T-cell (primary cell): ENCODE data around the gene FAM229B. TPM values are rescaled to one million over a fixed set of nuclear protein-coding genes. Genes with fewer than 3 reads are reported as not detected.
"Not testable (repeated sequence)": the region's sequence is repeated elsewhere in the genome, so short reads cannot be mapped to it uniquely, and the experiment has no call there.

ENCODE experiments used
- ATAC-seq, 4 experiments: fragments of 200-7000 bp in 3 of 4; fragments of 150-1000 bp in 1 of 4; cut with Tn5 transposase; replicated peaks in 1 of 4; 1 replicate in 3 of 4; 2 replicates in 1 of 4; pipeline ENCODE4 v1.10.0; 2021; ENCODE audit warnings: moderate library complexity in 3 of 4, mild to moderate bottlenecking in 2 of 4, moderate number of reproducible peaks in 1 of 4
- CTCF ChIA-PET, 2 donors: fragments of 300-600 bp; sonication (Branson Sonifier 250); formaldehyde crosslinking; loops; one replicate each; lab custom pipeline; 2022; ENCODE audit warnings: antibody characterized with exemption in 2 of 2; lab: Charles Lee
- POLR2A ChIA-PET, 2 donors: fragments of 300-600 bp; sonication (Branson Sonifier 250); formaldehyde crosslinking; loops; one replicate each; lab custom pipeline; 2022; ENCODE audit warnings: antibody characterized with exemption in 2 of 2; lab: Charles Lee
- DNase-seq, 35 experiments: peaks; one replicate each; pipeline versions ENCODE4 v3.0.0 to v3.0.0-alpha.2; 2013 to 2023
- H3K27ac ChIP-seq: one replicate; pipeline ENCODE4 v1.5.1; 2013; ENCODE audit warnings: low read length
- H3K27me3 ChIP-seq, 2 experiments: replicated peaks in 1 of 2; 1 replicate in 1 of 2; 2 replicates in 1 of 2; pipeline versions ENCODE4 v1.6.1 to v1.7.0; 2013; ENCODE audit warnings: low read length in 1 of 2, mixed read lengths in 1 of 2; ENCODE audit not compliant: control insufficient read depth in 2 of 2, insufficient read depth in 2 of 2; ENCODE audit errors: extremely low read depth in 1 of 2
- H3K36me3 ChIP-seq, 2 donors: 1 replicate in 1 of 2; 2 replicates in 1 of 2; pipeline versions ENCODE4 v1.6.1 to v1.7.0; 2013; ENCODE audit warnings: low read length in 1 of 2; ENCODE audit not compliant: control insufficient read depth in 2 of 2, insufficient read depth in 1 of 2; ENCODE audit errors: extremely low read depth in 1 of 2
- H3K4me1 ChIP-seq, 2 experiments: 1 replicate in 1 of 2; 2 replicates in 1 of 2; pipeline versions ENCODE4 v1.6.1 to v1.7.0; 2013; ENCODE audit warnings: low read length in 2 of 2, mixed read lengths in 1 of 2; ENCODE audit not compliant: insufficient read depth in 2 of 2, control insufficient read depth in 1 of 2; ENCODE audit errors: extremely low read depth in 1 of 2
- H3K4me3 ChIP-seq, 2 donors: 1 replicate in 1 of 2; 2 replicates in 1 of 2; pipeline versions ENCODE4 v1.5.1 to v1.7.0; 2013; ENCODE audit warnings: mild to moderate bottlenecking in 2 of 2, low read length in 1 of 2, moderate library complexity in 1 of 2; ENCODE audit not compliant: control insufficient read depth in 1 of 2; ENCODE audit errors: extremely low read depth in 1 of 2
- H3K9me3 ChIP-seq: 2 replicates; pipeline ENCODE4 v1.7.0; 2013
- H3K27ac Mint-ChIP-seq, 2 donors: one replicate each; pipeline ENCODE4 v1.8.0; 2020 to 2021; ENCODE audit warnings: mild to moderate bottlenecking in 2 of 2, mixed read lengths in 2 of 2
- H3K27me3 Mint-ChIP-seq, 2 donors: one replicate each; pipeline ENCODE4 v1.8.0; 2021 to 2022; ENCODE audit warnings: mixed read lengths in 2 of 2
- H3K36me3 Mint-ChIP-seq: one replicate; pipeline ENCODE4 v1.8.0; 2021; ENCODE audit warnings: mixed read lengths
- H3K4me1 Mint-ChIP-seq, 3 donors: one replicate each; pipeline ENCODE4 v1.8.0; 2020 to 2022; ENCODE audit warnings: mixed read lengths in 3 of 3, mild to moderate bottlenecking in 1 of 3
- H3K4me3 Mint-ChIP-seq, 3 donors: one replicate each; pipeline ENCODE4 v1.8.0; 2020 to 2022; ENCODE audit warnings: mild to moderate bottlenecking in 3 of 3, mixed read lengths in 3 of 3, moderate library complexity in 3 of 3
- H3K9me3 Mint-ChIP-seq, 3 donors: one replicate each; pipeline ENCODE4 v1.8.0; 2020 to 2022; ENCODE audit warnings: mixed read lengths in 3 of 3
- WGBS: methylation state at CpG from one replicate; pipeline ENCODE4 v1.1.5; 2013; ENCODE audit warnings: missing lambda C conversion rate; ENCODE audit not compliant: insufficient coverage; 5-methylcytosine and 5-hydroxymethylcytosine counted together
- total RNA-seq, 35 experiments: library from RNA in 6 of 35; stranded (reverse) in 6 of 35; fragments of 120-200 nt in 1 of 35; gene quantifications; one replicate each; pipeline versions ENCODE4 v1.2.1 to v1.2.4 and lab custom pipeline; 2013 to 2026

The FAM229B gene
- total RNA-seq, 5 donors from 2014 or later (not counting 1 experiment from before 2014, with no cell fraction given) = 1.2 to 3.7 (median 3.5) TPM

- Mint-ChIP-seq H3K4me3 (no peak overlapping the region), H3K9me3 (no peaks in the 10 kb centered on the region), H3K36me3 (no peaks in the 10 kb centered on the region), H3K27ac (no peak overlapping the region), H3K27me3 (no peaks in the 10 kb centered on the region), H3K4me1 (peaks cover 0 to 2% (median 0%) of the 10 kb centered on the region in 3 donors)
- ChIA-PET CTCF (interaction anchor here in 1 of 2 donors (0.6 kb wide), 1 partner anchor 297 kb away, joined by 7 read pairs; no protein-coding TSS in a partner anchor), POLR2A (no interaction called here)
- Histone ChIP-seq H3K4me1 (no peaks in the 10 kb centered on the region), H3K9me3 (no peaks in the 10 kb centered on the region), H3K36me3 (no peaks in the 10 kb centered on the region), H3K4me3 (no peak overlapping the region), H3K27me3 (peaks cover 0 to 3% of the 10 kb centered on the region in 2 experiments), H3K27ac (no peak overlapping the region)
- 75% methylated on average over 2 of the region's 6 CpGs for WGBS
- no peak for ATAC-seq
- no peak for DNase-seq
Measured at GRCh38 chr6:112049026-112049799, 38.2 kb upstream of the FAM229B start.

GRCh38 chr6:112049996-112050395 is 37.4 kb upstream of the FAM229B start:
- Mint-ChIP-seq H3K27ac (no peak overlapping the region), H3K4me3 (no peak overlapping the region), H3K36me3 (no peaks in the 10 kb centered on the region), H3K27me3 (peaks cover 0 to 2% of the 10 kb centered on the region in 2 donors), H3K9me3 (no peaks in the 10 kb centered on the region), H3K4me1 (no peaks in the 10 kb centered on the region)
- CTCF ChIA-PET = interaction anchor here (0.6 to 1.5 kb wide), 4 partner anchors 9 to 340 kb away, joined by 3 to 9 read pairs (median 5); no protein-coding TSS in a partner anchor
- 92% methylated on average over 6 of the region's 7 CpGs for WGBS
- Histone ChIP-seq H3K27me3 (peaks cover 0 to 3% of the 10 kb centered on the region in 2 experiments), H3K4me1 (no peaks in the 10 kb centered on the region), H3K36me3 (no peaks in the 10 kb centered on the region), H3K9me3 (no peaks in the 10 kb centered on the region), H3K4me3 (no peak overlapping the region), H3K27ac (no peak overlapping the region)
- no peak for ATAC-seq
- POLR2A ChIA-PET = interaction anchor here in 1 of 2 donors (1.2 kb wide), 1 partner anchor 9 kb away, joined by 4 read pairs; no protein-coding TSS in a partner anchor
- DNase-seq = no peak

- no peak for ATAC-seq
- 100% methylated on average over 2 of the region's 5 CpGs for WGBS
- Histone ChIP-seq H3K27me3 (peaks cover 0 to 3% of the 10 kb centered on the region in 2 experiments), H3K9me3 (no peaks in the 10 kb centered on the region), H3K4me1 (no peaks in the 10 kb centered on the region), H3K36me3 (no peaks in the 10 kb centered on the region), H3K4me3 (no peak overlapping the region), H3K27ac (no peak overlapping the region)
- no peak for DNase-seq
- ChIA-PET POLR2A (interaction anchor here in 1 of 2 donors (0.7 to 1.2 kb wide), 2 partner anchors 8 to 9 kb away, joined by 4 read pairs; no protein-coding TSS in a partner anchor), CTCF (interaction anchor here (0.7 to 1.5 kb wide), 3 partner anchors 9 to 340 kb away, joined by 3 to 9 read pairs (median 3); no protein-coding TSS in a partner anchor)
- no peaks in the 10 kb centered on the region for H3K36me3 Mint-ChIP-seq
- no peaks in the 10 kb centered on the region for H3K9me3 Mint-ChIP-seq
- no peaks in the 10 kb centered on the region for H3K4me1 Mint-ChIP-seq
- no peak overlapping the region for H3K4me3 Mint-ChIP-seq
- H3K27me3 Mint-ChIP-seq = peaks cover 0 to 2% of the 10 kb centered on the region in 2 donors
- H3K27ac Mint-ChIP-seq = no peak overlapping the region
Measured at GRCh38 chr6:112050429-112050828, 37.0 kb upstream of the FAM229B start.

- POLR2A ChIA-PET = interaction anchor here (0.5 to 0.7 kb wide), 3 partner anchors 8 to 328 kb away, joined by 3 to 4 read pairs (median 3); no protein-coding TSS in a partner anchor
- not testable (repeated sequence) for H3K4me3 ChIP-seq, H3K9me3 ChIP-seq, H3K27ac ChIP-seq, H3K27me3 ChIP-seq, H3K9me3 Mint-ChIP-seq, ATAC-seq, H3K36me3 ChIP-seq, H3K27me3 Mint-ChIP-seq, H3K36me3 Mint-ChIP-seq, H3K4me1 ChIP-seq, H3K4me1 Mint-ChIP-seq, H3K27ac Mint-ChIP-seq, DNase-seq, H3K4me3 Mint-ChIP-seq
- CTCF ChIA-PET = interaction anchor here in 1 of 2 donors (1.5 kb wide), 1 partner anchor 10 kb away, joined by 9 read pairs; no protein-coding TSS in a partner anchor
- 100% methylated on average over 1 of the region's 4 CpGs for WGBS
Measured at GRCh38 chr6:112051251-112051740, 36.1 kb upstream of the FAM229B start.

DNA sequence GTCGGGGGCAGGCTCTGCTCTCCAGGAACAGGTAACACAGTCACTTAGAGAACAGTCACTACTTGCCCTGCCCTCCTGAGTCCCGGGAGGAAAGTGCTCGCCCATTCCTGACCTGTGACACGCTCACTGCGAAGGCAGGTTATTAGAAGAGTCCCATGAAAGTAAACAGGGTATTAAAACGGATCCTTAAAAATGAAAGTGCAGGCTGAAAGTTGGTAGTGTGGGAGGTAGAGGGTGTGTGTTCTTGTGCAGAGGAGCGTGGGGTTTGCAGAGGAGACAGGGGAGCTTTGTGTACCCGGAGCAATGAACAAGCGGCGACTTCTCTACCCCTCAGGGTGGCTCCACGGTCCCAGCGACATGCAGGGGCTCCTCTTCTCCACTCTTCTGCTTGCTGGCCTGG is 33.4 kb upstream of the FAM229B start, which contains the start of gene CCN6:
Gene CCN6 (plus strand): TSS at position 104 of the 400 bp plus-strand sequence. CDS start 254 bp downstream, at position 358.
- ATAC-seq (no peak), DNase-seq (no peak)
- 89% methylated on average over 9 of the region's 12 CpGs for WGBS
- Mint-ChIP-seq H3K4me1 (no peaks in the 10 kb centered on the region), H3K36me3 (no peaks in the 10 kb centered on the region), H3K9me3 (no peaks in the 10 kb centered on the region), H3K27me3 (peaks cover 0 to 4% of the 10 kb centered on the region in 2 donors), H3K4me3 (no peak within 1 kb of the TSS), H3K27ac (no peak within 1 kb of the TSS)
- POLR2A ChIA-PET = no interaction called here
- CTCF ChIA-PET = no interaction called here
- Histone ChIP-seq H3K4me1 (no peaks in the 10 kb centered on the region), H3K27me3 (peaks cover 0 to 3% of the 10 kb centered on the region in 2 experiments), H3K9me3 (no peaks in the 10 kb centered on the region), H3K4me3 (no peak within 1 kb of the TSS), H3K36me3 (no peaks in the 10 kb centered on the region), H3K27ac (no peak within 1 kb of the TSS)

GRCh38 chr6:112054555-112055190 is 32.7 kb upstream of the FAM229B start:
- Mint-ChIP-seq H3K27me3 (peaks cover 0 to 4% of the 10 kb centered on the region in 2 donors), H3K4me3 (no peak overlapping the region), H3K36me3 (no peaks in the 10 kb centered on the region), H3K9me3 (no peaks in the 10 kb centered on the region), H3K27ac (no peak overlapping the region), H3K4me1 (no peaks in the 10 kb centered on the region)
- H3K4me1 ChIP-seq = no peaks in the 10 kb centered on the region
- H3K9me3 ChIP-seq = no peaks in the 10 kb centered on the region
- no peak overlapping the region for H3K27ac ChIP-seq
- POLR2A ChIA-PET = no interaction called here
- DNase-seq (no peak), ATAC-seq (no peak)
- H3K4me3 ChIP-seq = no peak overlapping the region
- peaks cover 0 to 3% of the 10 kb centered on the region in 2 experiments for H3K27me3 ChIP-seq
- WGBS = 89% methylated on average over 9 of the region's 10 CpGs
- H3K36me3 ChIP-seq = no peaks in the 10 kb centered on the region
- CTCF ChIA-PET = interaction anchor here in 1 of 2 donors (0.6 kb wide), 1 partner anchor 1228 kb away, joined by 3 read pairs; no protein-coding TSS in a partner anchor
